GM10248 (cell line): ENCODE results near the gene UVRAG.

ENCODE experiments used
- CTCF ChIA-PET: fragments of 300-600 bp; sonication (Branson Sonifier 250); formaldehyde crosslinking; extraction: SDS; loops from one replicate; lab custom pipeline; 2021; ENCODE audit warnings: antibody characterized with exemption; lab: Yijun Ruan, JAX
- POLR2A ChIA-PET: fragments of 350-650 bp; sonication (Branson Sonifier 250); formaldehyde crosslinking; extraction: SDS; loops from one replicate; lab custom pipeline; 2020; ENCODE audit warnings: antibody characterized with exemption; lab: Yijun Ruan, JAX
- DNase-seq: peaks from one replicate; pipeline ENCODE4 v3.0.0; 2012; ENCODE audit errors: extremely low spot score
- TF ChIP-seq, protein P1 (sequence below): IDR thresholded peaks from 2 replicates; pipeline ENCODE4 v1.5.1; 2012; ENCODE audit warnings: mild to moderate bottlenecking, low read depth; ENCODE audit errors: extremely low read depth, missing control alignments, control extremely low read depth

The UVRAG gene

DNA sequence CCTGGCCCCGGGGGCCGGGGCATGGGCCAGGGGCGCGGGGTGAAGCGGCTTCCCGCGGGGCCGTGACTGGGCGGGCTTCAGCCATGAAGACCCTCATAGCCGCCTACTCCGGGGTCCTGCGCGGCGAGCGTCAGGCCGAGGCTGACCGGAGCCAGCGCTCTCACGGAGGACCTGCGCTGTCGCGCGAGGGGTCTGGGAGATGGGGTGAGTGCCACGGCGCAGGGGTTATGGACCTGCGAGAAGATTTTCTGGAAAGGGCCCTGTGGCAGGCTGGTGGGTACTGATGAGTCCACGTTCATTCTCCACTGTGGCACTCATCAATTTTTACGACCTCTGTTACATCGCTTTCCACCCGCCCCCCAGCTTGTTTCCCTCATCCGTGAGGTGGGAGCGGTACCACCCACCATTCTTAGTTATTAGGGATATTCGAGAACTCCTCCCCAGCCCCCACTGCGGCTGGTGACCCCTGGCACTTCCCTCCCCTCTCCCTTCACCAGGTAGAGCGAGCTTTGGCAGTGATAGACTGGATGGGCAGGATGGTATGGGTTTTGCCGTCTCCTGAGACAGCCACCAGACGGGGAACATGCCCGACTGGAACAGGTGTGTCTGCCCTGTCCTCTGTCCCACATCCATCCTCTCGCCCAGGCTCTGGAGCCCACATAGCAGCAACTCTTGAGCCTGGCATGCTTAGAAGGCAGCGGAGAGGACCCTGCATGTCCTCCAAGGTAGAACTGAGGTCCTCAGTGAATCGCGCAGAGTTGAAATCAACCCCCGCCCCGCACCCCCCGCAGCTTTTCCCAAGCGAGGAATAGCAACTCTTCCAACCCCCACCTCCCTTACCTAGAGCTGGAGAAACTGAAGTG is 45.9 kb upstream of the UVRAG start:
- POLR2A ChIA-PET = interaction anchor here (0.6 kb wide), 2 partner anchors 91 to 393 kb away, joined by 3 to 4 read pairs; no protein-coding TSS in a partner anchor
- TF ChIP-seq, protein P1, sequence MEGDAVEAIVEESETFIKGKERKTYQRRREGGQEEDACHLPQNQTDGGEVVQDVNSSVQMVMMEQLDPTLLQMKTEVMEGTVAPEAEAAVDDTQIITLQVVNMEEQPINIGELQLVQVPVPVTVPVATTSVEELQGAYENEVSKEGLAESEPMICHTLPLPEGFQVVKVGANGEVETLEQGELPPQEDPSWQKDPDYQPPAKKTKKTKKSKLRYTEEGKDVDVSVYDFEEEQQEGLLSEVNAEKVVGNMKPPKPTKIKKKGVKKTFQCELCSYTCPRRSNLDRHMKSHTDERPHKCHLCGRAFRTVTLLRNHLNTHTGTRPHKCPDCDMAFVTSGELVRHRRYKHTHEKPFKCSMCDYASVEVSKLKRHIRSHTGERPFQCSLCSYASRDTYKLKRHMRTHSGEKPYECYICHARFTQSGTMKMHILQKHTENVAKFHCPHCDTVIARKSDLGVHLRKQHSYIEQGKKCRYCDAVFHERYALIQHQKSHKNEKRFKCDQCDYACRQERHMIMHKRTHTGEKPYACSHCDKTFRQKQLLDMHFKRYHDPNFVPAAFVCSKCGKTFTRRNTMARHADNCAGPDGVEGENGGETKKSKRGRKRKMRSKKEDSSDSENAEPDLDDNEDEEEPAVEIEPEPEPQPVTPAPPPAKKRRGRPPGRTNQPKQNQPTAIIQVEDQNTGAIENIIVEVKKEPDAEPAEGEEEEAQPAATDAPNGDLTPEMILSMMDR = no peak
- CTCF ChIA-PET = interaction anchor here (0.6 to 1.6 kb wide), 9 partner anchors 8 to 376 kb away, joined by 3 to 5 read pairs (median 3); no protein-coding TSS in a partner anchor
- DNase-seq = no peak

DNA sequence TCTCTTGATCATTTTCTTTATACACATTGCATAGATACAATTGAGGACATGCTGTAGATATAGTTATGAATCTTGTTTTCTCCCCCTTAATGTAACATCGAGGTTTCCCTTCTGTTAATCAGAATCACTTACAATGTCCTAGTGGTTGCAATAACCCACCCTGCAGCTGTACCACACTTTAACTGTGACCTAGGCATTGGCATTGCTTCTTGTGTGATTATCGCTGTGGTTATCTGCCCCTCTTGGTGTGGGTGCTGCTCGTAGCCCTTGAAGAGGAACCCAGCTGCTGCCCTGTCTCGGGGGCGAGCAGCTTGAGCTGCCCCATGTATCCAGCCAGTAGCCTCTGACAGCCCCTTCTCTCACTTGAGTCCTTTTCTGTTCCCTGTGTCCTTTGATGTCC is 44.9 kb upstream of the UVRAG start:
- no peak for DNase-seq
- TF ChIP-seq, protein P1 = no peak
- POLR2A ChIA-PET = interaction anchor here (0.6 kb wide), 2 partner anchors 90 to 392 kb away, joined by 3 to 4 read pairs; no protein-coding TSS in a partner anchor
- CTCF ChIA-PET = interaction anchor here (0.8 to 1.3 kb wide), 5 partner anchors 15 to 129 kb away, joined by 3 to 6 read pairs (median 3); no protein-coding TSS in a partner anchor

DNA sequence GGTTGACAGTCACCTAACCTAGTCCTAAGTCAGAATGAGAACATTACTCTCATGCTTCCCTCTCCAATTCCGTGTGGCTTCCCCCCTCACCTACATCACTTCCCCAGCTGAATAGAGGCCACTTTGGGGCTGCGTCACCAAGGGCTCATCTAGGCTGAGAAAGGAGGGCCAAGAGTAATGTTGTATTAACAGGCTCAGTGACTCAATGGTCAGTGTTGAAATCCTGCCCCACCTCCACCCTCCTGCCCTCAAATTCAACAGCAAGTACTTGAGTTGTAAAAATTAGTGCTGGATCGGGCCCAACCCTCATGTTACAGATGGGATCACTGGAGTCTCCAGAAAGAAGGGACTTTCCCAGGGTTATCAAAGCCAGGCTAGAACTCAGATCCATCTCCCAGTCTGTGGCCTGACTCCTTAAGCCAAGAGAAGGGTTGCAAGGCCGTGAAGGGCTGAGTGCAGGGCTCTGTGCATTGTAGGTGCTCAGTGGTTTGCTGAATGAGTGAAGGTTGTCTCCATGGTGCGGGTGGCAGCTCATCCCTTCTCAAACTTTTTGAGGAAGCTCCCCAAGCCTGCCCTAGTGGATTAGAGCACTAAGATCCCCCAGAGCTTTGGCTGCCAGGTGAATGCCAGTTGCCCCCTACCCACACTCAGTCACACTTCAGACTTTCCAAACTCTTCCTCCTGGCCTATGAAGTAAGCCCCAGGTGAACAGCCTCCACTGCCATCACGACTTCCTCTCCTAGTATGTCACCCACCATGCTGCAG is 43.2 kb upstream of the UVRAG start:
- ChIA-PET POLR2A (no interaction called here), CTCF (interaction anchor here (1.3 kb wide), 1 partner anchor 21 kb away, joined by 3 read pairs; no protein-coding TSS in a partner anchor)
- DNase-seq = no peak

DNA sequence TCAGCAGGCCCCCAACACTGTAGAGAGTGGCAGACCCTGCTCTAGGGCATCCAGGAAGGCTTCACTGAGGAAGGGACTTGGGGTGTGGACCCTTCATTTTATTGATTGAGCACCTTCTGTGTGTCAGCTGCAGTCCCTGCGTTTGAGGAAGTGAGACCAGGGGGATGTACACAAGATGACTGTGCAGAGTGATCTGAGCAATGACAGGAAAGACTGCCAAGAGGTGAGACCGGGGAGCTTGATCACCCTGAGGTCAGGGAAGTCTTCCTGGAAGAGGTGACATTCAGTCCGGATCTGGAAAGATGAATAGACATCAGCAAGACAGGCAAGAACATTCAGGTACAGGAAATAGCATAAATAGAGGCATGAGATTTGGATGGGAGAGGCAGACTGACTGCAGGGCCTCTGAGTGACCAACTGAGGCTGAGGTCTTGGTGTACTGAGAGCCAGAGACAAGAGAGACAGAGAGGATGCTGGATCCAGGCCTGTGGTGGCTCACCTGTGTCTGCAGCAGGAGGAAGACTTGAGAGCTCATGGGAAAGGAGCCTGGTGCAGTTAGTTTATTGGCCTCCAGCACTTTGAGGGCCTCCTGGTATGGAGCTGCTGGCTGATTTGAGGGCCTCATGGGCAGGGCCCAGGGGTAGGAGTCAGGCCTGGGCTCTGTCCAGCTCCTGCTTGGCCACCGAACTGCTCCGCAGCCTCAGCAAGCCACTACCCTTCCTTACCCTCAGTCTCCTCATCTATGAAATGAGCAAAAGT is 41.2 kb upstream of the UVRAG start:
- POLR2A ChIA-PET = no interaction called here
- CTCF ChIA-PET = interaction anchor here (0.6 to 1.2 kb wide), 5 partner anchors 20 to 433 kb away, joined by 3 read pairs; no protein-coding TSS in a partner anchor
- peak; percentile 85 for DNase-seq
- TF ChIP-seq, protein P1 = no peak

More for the DNA sequence above, 43.2 kb upstream of the UVRAG start:
- TF ChIP-seq, protein P1 = no peak

DNA sequence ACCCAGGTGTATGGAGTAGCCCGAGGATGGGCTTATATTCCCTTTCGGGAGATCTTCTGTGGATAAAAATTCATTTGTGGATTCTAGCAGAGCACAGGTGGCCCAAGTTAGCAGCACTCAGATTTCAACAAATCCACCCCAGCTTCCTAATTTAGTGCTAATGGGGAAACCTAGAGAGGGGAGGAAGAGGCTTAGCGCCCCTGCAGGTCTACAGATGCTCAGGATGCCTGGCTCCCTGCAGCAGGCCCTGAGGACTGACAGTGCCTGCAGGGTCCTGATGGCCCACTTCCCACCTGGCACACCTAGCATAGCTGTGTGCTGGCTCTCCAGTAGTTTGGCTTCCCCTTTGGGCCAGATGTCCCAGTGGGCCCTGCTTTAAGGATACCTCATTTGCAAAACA is 40.0 kb upstream of the UVRAG start:
- DNase-seq = no peak
- POLR2A ChIA-PET = no interaction called here
- CTCF ChIA-PET = interaction anchor here (1.2 kb wide), 1 partner anchor 11 kb away, joined by 4 read pairs; no protein-coding TSS in a partner anchor
- TF ChIP-seq, protein P1 = no peak
